Effector CD4-positive, alpha-beta T cell (primary cell): Measurements from ENCODE around the gene NPS.

ENCODE experiments used
- DNase-seq: peaks from one replicate; pipeline ENCODE4 v3.0.0-alpha.2; 2020

The NPS gene

DNA sequence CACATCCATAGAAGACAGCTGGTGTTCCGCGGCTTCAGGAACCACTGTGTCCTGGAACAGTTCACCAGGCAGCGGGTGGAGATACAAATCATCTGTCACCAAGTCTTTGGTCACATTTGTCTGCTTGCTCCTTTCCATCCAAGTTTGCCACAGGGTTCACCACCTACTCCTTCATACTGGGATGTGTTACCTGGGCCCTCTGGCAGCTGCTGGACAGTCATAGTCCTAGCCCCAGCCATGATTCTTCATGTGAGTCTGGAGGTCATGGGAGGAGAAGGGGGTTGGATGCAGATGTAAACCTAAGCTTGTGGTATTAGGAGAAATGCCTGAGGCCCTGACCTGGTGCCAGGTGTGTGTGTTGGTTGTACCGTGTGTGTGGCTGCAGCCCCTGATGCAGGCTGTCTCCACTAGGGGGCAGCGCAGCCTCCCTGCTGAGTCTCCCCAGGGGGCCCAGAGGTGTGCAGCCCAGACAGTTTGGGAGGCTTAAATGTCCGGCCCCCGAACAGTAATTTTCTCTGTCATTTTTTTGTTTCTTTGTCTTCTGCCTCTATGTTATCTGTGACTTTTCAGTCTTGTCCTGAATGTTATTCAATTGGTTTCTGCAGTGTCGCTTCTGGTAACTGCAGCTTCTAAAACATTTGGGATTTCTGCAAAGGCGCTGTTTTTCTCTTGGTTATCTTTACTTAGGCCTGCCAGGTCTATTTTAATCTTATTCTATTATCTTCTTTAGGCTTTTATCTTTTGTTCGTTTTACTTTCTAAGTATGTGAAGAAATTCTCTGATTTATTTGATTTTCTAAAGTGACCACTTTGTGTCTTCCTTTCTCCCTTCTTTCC lies 14.8 kb downstream of the NPS start:
- no peak for DNase-seq

GRCh38 chr10:127564644-127565043 lies 15.5 kb downstream of the NPS start:
- no peak for DNase-seq

DNA sequence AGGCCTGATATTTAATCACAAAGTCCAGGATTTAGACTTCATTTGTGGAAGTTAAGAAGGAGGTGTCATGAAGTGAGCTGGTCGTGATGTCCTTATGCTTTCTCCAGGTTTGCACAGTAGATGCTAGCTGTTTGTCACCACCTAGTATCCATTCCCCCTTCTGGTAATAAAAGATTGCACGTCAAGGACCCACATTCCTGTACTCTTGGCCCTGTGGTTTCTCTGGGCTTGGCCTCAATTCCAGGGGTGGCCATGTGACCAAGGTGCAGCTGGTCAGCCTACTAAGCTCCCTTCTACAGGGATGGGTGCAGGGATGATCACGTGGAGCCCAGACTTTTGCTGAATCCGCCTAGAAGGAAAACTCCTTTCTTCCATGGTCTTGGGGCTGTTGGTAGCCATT lies 16.5 kb downstream of the NPS start:
- no peak for DNase-seq

DNA sequence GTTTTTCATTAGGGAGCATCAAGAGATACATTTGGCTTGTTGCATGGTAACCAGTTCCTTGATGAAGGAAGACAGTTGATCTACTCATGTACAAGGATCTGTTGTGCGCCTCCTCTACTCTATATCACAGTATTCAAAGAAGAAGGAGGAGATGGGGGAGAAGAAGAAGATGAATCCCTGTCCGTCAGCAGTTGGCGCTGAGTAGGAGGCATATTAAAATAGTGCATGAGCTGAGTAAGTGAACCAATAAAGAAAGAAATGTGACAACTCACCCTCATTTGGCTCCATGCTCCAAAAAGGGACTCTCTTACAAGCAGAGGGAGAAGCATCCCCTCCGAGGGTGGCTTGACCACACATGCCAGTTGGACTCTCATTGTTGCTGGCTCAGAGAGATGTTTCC lies 20.1 kb downstream of the NPS start:
- no peak for DNase-seq

GRCh38 chr10:127570036-127570435 lies 20.9 kb downstream of the NPS start:
- DNase-seq: no peak

DNA sequence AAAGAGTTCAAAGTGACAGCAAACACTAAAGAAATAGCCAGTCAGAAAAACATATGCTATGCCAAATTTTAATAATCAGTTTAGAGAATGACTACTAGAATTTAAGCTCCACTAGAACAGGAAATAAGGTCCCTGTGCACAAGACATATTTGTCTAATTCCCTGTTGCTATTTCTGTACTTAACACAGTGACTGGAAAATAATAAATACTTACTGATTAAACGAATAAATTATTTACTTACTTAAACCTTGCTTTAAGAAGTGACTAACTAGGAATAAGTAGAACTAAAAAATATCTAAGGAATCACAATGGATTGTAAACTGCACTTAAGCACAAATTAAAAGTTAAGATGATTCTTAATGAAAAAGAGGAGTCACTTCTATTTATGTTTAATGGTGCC lies 22.3 kb downstream of the NPS start:
- DNase-seq: no peak

DNA sequence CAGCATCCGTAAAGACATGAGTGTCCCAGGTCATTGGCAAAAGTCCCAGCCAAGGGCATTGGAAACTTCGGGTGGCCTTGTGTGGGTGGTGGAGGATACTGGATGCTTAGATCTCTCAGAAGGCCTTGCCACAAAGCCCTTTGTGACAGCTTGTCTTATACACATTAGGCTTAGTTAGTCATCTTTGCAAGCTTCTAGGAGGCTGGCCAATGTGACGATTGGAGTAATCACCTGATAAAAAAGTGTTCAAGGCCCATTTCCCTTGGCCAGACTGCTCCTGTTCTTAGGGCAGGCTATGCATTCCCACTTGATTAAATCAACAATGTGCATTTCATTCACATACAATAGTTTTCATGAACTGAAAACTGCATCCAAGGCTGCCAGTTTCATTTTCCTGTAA lies 26.9 kb downstream of the NPS start:
- DNase-seq: no peak

DNA sequence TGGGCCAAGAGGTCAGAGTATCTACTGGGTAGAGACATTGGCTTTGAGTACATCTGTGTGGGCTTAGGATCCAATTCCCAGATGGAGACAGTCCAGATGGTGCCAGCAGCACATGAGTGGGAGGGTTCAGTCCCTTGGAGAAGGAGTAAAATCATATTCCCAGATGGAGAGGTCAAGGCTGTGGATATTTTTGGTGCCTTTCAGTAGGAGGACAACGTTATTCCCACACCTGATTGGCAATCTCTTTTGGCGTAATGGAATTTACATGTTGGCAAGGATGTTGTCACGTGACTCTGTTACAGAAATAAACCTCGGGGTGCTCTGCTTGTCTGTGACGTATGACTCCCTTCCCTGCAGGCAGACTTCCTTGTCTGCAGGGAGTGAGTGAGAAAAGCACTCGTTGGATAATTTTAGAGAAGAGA lies 27.6 kb downstream of the NPS start:
- no peak for DNase-seq

DNA sequence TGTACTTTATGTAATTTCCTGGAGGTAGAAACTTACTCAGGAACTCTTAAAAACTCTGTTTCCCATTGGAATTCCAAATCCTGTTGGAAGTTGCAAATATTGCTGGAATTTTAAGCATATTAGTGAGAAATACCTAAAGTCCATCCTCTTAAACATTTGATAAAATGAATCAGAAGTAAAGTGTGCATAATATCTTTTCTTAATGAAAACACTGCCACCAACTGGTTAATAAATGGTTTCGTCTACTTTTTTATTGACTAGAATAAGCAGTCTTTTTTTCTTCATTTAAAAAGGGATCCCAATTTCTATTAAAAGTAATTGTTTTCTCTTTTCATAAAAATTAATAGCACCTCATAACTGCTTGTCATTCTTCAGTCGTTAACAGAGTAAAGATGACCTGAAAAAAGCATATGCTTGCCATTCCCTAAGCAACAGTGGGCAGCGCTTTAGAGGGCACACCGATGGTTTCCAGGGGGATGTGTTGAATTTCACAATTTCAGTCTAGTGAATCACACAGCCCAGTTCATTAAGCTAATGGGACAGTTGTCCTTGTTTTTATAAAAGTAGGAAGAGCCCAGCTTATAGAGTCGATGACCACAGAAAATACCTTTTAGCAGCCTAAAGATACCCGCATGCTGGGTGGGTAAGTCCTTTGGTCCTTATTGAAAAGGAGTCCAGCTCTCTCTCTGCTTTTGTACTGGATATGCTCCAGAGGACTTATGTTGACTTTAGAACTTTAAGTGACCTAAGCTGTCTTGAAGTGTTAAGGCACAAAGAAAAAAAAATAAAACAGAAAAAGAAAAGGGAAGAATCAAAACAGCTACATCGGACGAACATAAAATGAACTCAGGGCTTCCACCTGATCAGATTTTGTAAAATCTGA lies 28.5 kb downstream of the NPS start:
- DNase-seq: no peak

- DNase-seq: no peak
Measured at GRCh38 chr10:127578259-127578960, 29.3 kb downstream of the NPS start.

- no peak for DNase-seq
Measured at GRCh38 chr10:127578961-127579305, 29.8 kb downstream of the NPS start.

DNA sequence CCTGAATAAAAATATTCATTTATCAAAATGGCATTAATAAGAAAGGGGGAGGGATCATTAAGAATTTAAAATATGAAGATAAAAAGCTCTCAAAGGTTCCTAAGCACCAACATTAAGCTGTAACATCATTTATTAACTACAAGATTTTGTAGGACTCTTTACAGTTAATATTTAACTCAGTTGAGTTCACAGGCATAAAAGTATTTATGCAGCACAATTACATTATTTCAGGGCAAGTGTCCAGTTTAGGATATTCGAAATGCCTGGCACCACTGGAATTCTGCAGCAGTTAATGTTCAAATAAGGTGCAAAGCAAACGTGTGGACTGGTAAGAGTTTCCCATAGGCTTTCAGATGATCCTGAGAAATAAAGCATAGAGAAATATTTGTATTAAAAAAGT lies 30.5 kb downstream of the NPS start:
- no peak for DNase-seq

DNA sequence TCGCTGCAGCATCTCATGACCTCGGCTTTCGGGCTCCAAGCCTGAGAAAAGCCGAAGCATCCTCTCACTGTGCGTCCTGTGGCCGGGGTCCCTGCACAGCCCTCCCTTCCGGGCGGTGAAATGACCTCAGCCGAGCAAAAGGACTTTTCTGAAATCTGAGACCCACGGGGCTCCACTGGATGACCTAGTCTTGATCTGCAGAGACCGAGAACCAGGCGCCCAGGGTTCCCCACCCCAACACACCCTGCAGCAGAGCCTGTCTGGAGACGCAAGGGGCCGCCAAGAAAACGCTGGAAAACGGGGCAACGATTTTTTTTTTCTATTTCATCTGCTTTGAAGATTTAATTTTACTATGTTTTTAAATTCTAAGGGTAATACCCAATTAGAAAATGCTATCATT lies 31.7 kb downstream of the NPS start:
- no peak for DNase-seq

GRCh38 chr10:127585519-127586023 lies 36.5 kb downstream of the NPS start:
- no peak for DNase-seq

DNA sequence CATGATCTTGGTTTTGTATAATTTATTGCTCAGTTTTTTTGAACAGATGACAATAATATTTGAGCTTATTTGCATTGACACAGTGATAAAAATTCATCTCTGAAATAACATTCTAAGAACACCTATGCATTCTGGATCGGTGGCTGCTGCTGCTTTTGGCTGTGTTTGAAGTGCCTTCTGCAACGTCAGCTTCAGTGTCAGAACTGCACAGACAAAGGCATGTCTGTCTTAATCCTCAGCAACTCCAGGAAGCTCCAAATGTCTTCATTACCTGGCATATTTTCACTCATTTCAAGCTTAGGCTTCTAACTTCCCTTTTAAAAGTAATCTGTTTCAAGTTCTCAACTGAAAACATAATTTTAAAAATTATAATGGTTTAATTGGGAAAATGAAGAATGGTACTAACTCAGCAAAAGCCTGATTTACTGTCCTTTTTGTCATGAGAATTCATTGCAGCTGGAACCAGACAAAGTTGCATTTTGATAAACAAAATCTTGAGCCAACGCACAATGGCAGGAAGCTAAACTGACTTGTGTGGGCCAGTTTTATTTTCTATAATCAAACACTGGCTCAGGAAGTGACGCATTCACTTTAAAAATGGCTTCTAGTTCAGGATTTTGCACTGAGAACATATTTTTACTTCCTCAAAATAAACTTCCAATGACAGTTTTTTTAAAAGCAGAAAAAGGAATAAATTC lies 38.7 kb downstream of the NPS start:
- no peak for DNase-seq

DNA sequence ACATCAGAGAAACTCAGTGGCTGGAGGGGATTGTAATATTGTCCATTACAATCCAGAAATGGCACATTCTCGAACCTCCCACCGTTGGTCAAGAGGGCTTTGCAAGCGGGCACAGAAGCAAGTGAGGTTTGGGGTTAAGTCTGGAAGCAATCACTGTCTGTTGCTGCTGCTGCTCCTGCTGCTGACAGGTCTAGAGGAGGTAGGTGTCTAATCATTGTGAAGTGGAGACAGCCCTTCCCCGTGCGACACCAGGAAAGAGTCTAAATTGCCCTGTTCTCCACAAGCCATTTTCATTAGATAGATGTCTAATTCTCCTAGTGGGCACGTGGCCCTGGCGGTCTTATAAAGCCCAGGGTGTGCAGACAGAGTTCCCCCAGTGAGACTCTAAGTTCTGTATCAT lies 43.5 kb downstream of the NPS start:
- no peak for DNase-seq

DNA sequence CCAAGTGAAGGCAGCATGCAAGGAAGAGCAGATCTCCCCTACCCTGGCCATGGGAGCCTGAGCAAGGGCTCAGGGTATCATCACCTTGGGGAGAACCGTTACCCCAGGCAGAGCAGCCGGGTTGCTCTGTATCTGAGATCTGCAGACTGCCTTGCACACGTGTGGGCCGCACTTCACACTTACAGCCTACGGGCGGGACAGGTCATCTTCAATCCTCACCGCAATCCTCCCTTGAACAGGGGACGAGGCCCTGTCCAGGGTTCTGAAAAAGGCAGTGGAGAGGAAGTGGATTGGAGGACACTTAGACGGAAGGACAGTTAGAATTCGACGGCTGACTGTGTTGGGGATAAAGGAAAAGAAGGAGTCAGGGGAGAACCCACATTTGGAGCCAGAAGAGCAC lies 51.4 kb downstream of the NPS start:
- DNase-seq: no peak
